Transverse colon (tissue), 4 donors: ENCODE measurements around the gene WWOX. TPM values are rescaled to one million over a fixed set of nuclear protein-coding genes. Genes with fewer than 3 reads are reported as not detected.

Experiments used
- DNase-seq: peaks from one replicate; pipeline ENCODE4 v3.0.0-alpha.2; 2019
- H3K27ac ChIP-seq, 4 donors: fragments of 200-600 bp; sonication (generic); 2 replicates each; pipeline ENCODE4 v1.5.1; 2016 to 2018; ENCODE audit warnings: inconsistent platforms in 4 of 4
- H3K27me3 ChIP-seq: fragments of 200-600 bp; sonication (generic); 2 replicates; pipeline ENCODE4 v1.5.1; 2017; ENCODE audit warnings: inconsistent platforms
- H3K36me3 ChIP-seq, 4 donors: fragments of 200-600 bp; sonication (generic); 2 replicates each; pipeline ENCODE4 v1.5.1; 2017 to 2019; ENCODE audit warnings: inconsistent platforms in 4 of 4
- H3K4me1 ChIP-seq, 4 donors: fragments of 200-600 bp; sonication (generic); 2 replicates each; pipeline ENCODE4 v1.5.1; 2017 to 2020; ENCODE audit warnings: inconsistent platforms in 4 of 4
- H3K4me3 ChIP-seq, 4 donors: fragments of 200-600 bp; sonication (generic); 1 replicate in 1 of 4; 2 replicates in 3 of 4; pipeline versions ENCODE4 v1.5.1 to v1.6.1; 2017 to 2019; ENCODE audit warnings: inconsistent platforms in 4 of 4
- H3K9me3 ChIP-seq, 2 donors: fragments of 200-600 bp; sonication (generic); 2 replicates each; pipeline ENCODE4 v1.5.1; 2017 to 2019; ENCODE audit warnings: inconsistent platforms in 2 of 2
- CTCF ChIP-seq, 5 experiments: fragments of 200-600 bp in 3 of 5; fragments of 450-650 bp in 2 of 5; sonication (generic) in 3 of 5; IDR thresholded peaks; 1 replicate in 2 of 5; 2 replicates in 3 of 5; pipeline ENCODE4 v1.5.1; 2016 to 2017; ENCODE audit warnings: antibody characterized with exemption in 5 of 5, inconsistent platforms in 3 of 5, mild to moderate bottlenecking in 2 of 5, moderate library complexity in 1 of 5
- EP300 ChIP-seq: sonication (generic); formaldehyde crosslinking; IDR thresholded peaks from one replicate; pipeline ENCODE4 v1.6.1; 2017; ENCODE audit warnings: antibody characterized with exemption, low read depth
- POLR2A ChIP-seq: fragments of 450-650 bp; IDR thresholded peaks from one replicate; pipeline ENCODE4 v1.6.1; 2016; ENCODE audit warnings: antibody characterized with exemption, mild to moderate bottlenecking, moderate library complexity
- POLR2AphosphoS5 ChIP-seq, 3 donors: sonication (generic); formaldehyde crosslinking; IDR thresholded peaks; one replicate each; pipeline ENCODE4 v1.6.1; 2016; ENCODE audit warnings: antibody characterized with exemption in 3 of 3
- WGBS, 2 donors: methylation state at CpG; one replicate each; pipeline ENCODE4 v1.1.5; 2018; ENCODE audit warnings: low coverage in 1 of 2; 5-methylcytosine and 5-hydroxymethylcytosine counted together
- in situ Hi-C, 4 donors: fragments of 200-750 bp; cut with MboI; loops; one replicate each; pipeline versions ENCODE4 v1.15.0 to v1.15.1; 2017; ENCODE audit warnings: low sequenced_read_pairs in 3 of 4, low pct_ligation_motif_present in 1 of 4, low pct_unique_long_range_greater_than_20kb in 1 of 4
- intact Hi-C: fragments of 100-400 bp; cut with DNase I; formaldehyde crosslinking; loops from one replicate; pipeline ENCODE4 v1.15.1; 2023; ENCODE audit warnings: low total_unique reads
- total RNA-seq, 4 donors: library from RNA; depleted of rRNA; stranded (reverse); fragments of >200 nt; gene quantifications; one replicate each; pipeline ENCODE4 v1.1.0, GENCODE V29; 2016

Gene WWOX
- total RNA-seq, 4 donors from 2014 or later, result 11.2 to 53.8 (median 24.8) TPM

GRCh38 chr16:78333808-78334207 is 234.4 kb downstream of the WWOX start:
- H3K4me1 ChIP-seq, result no peaks in the 10 kb centered on the region
- in situ Hi-C loops, result no loop called here
- no peak overlapping the region for H3K27ac ChIP-seq
- H3K27me3 ChIP-seq, result no peaks in the 10 kb centered on the region
- intact Hi-C loops, result no loop called here
- no peaks in the 10 kb centered on the region for H3K9me3 ChIP-seq
- 85 to 90% methylated on average over 5 of the region's 5 CpGs for WGBS, 2 donors
- H3K4me3 ChIP-seq, result no peak overlapping the region
- no peak for DNase-seq
- no peaks in the 10 kb centered on the region for H3K36me3 ChIP-seq
- TF ChIP-seq POLR2AphosphoS5 (IDR thresholded peaks at IDR 0.05), result no peak
- no peak for TF ChIP-seq CTCF (IDR thresholded peaks at IDR 0.05)
- TF ChIP-seq EP300, result no peak

GRCh38 chr16:78340590-78340989 is 241.1 kb downstream of the WWOX start:
- in situ Hi-C loops, result no loop called here
- TF ChIP-seq EP300, result no peak
- TF ChIP-seq CTCF (IDR thresholded peaks at IDR 0.05), result no peak
- TF ChIP-seq POLR2AphosphoS5 (IDR thresholded peaks at IDR 0.05), result no peak
- no peak for TF ChIP-seq POLR2A
- DNase-seq, result no peak
- Histone ChIP-seq H3K4me3 (no peak overlapping the region), H3K36me3 (no peaks in the 10 kb centered on the region), H3K9me3 (no peaks in the 10 kb centered on the region), H3K27me3 (no peaks in the 10 kb centered on the region), H3K4me1 (no peaks in the 10 kb centered on the region), H3K27ac (no peak overlapping the region)
- intact Hi-C loops, result no loop called here
- no CpG with 5 or more reads among the region's 1 CpG for WGBS, 2 donors

- Histone ChIP-seq H3K36me3 (no peaks in the 10 kb centered on the region), H3K9me3 (no peaks in the 10 kb centered on the region), H3K4me3 (no peak overlapping the region), H3K4me1 (no peaks in the 10 kb centered on the region), H3K27me3 (no peaks in the 10 kb centered on the region), H3K27ac (no peak overlapping the region)
- intact Hi-C loops (no loop called here), in situ Hi-C loops (no loop called here)
- DNase-seq, result no peak
- no CpG with 5 or more reads among the region's 3 CpGs for WGBS, 2 donors
- no peak for TF ChIP-seq EP300
- no peak for TF ChIP-seq CTCF (IDR thresholded peaks at IDR 0.05)
- TF ChIP-seq POLR2AphosphoS5 (IDR thresholded peaks at IDR 0.05), result no peak
- TF ChIP-seq POLR2A, result no peak
These were observed 248.6 kb downstream of the WWOX start for GRCh38 chr16:78348068-78348467.

- TF ChIP-seq POLR2A (no peak), CTCF (IDR thresholded peaks at IDR 0.05) (no peak), EP300 (no peak), POLR2AphosphoS5 (IDR thresholded peaks at IDR 0.05) (no peak)
- no peak overlapping the region for H3K4me3 ChIP-seq
- in situ Hi-C loops (no loop called here), intact Hi-C loops (no loop called here)
- no peak for DNase-seq
- no peaks in the 10 kb centered on the region for H3K9me3 ChIP-seq
- no peak overlapping the region for H3K27ac ChIP-seq
- no peaks in the 10 kb centered on the region for H3K27me3 ChIP-seq
- no peaks in the 10 kb centered on the region for H3K4me1 ChIP-seq
- no CpG with 5 or more reads among the region's 9 CpGs for WGBS, 2 donors
- H3K36me3 ChIP-seq, result no peaks in the 10 kb centered on the region
These were observed 249.4 kb downstream of the WWOX start for GRCh38 chr16:78348886-78349285.
